ENCODE data around the gene SHB. TPM values are rescaled to one million over a fixed set of nuclear protein-coding genes. Genes with fewer than 3 reads are reported as not detected.

SHB gene
- total and polyA plus RNA-seq, 10 donors, result 1.2 to 20.5 (median 7.1) TPM

- WGBS, 5 donors, result 83 to 89% (median 88%) methylated on average over 12 of the region's 12 CpGs
- no peak for TF ChIP-seq CTCF (IDR thresholded peaks at IDR 0.05 in 8 of 11, conservative IDR thresholded peaks at IDR 0.05 in 3 of 11)
- TF ChIP-seq POLR2AphosphoS5 (IDR thresholded peaks at IDR 0.05), result no peak
- TF ChIP-seq POLR2A (IDR thresholded peaks at IDR 0.05), result no peak
- Histone ChIP-seq H3K9me3 (no peaks in the 10 kb centered on the region), H3K4me1 (peaks cover 0 to 24% (median 10%) of the 10 kb centered on the region in 6 donors), H3K27ac (no peak overlapping the region), H3K36me3 (peaks cover 0 to 7% (median 0%) of the 10 kb centered on the region in 6 donors), H3K4me3 (no peak overlapping the region), H3K27me3 (replicated peaks in 1 of 7) (no peaks in the 10 kb centered on the region)
- intact Hi-C loops (cut with DNase I; ENCODE audit: low total_unique reads), result no loop called here
- no peak for DNase-seq
Observed at GRCh38 chr9:38016375-38017135, 52.5 kb downstream of the SHB start.

GRCh38 chr9:38015906-38016305, 53.1 kb downstream of the SHB start:
- Histone ChIP-seq H3K36me3 (peaks cover 0 to 7% (median 0%) of the 10 kb centered on the region in 6 donors), H3K27ac (no peak overlapping the region), H3K4me3 (no peak overlapping the region), H3K4me1 (peaks cover 0 to 28% (median 9%) of the 10 kb centered on the region in 6 donors), H3K9me3 (no peaks in the 10 kb centered on the region), H3K27me3 (replicated peaks in 1 of 7) (no peaks in the 10 kb centered on the region)
- DNase-seq, result no peak
- intact Hi-C loops (cut with DNase I; ENCODE audit: low total_unique reads), result no loop called here
- 91 to 97% (median 93%) methylated on average over 7 of the region's 7 CpGs for WGBS, 5 donors
- TF ChIP-seq POLR2A (IDR thresholded peaks at IDR 0.05), result no peak
- TF ChIP-seq CTCF (IDR thresholded peaks at IDR 0.05 in 8 of 11, conservative IDR thresholded peaks at IDR 0.05 in 3 of 11), result no peak
- no peak for TF ChIP-seq POLR2AphosphoS5 (IDR thresholded peaks at IDR 0.05)

- Histone ChIP-seq H3K27ac (no peak overlapping the region), H3K36me3 (peaks cover 0 to 7% (median 0%) of the 10 kb centered on the region in 6 donors), H3K4me1 (peaks cover 0 to 22% (median 5%) of the 10 kb centered on the region in 6 donors), H3K27me3 (replicated peaks in 1 of 7) (no peaks in the 10 kb centered on the region), H3K9me3 (no peaks in the 10 kb centered on the region), H3K4me3 (no peak overlapping the region)
- TF ChIP-seq POLR2A (IDR thresholded peaks at IDR 0.05), result no peak
- no peak for TF ChIP-seq CTCF (IDR thresholded peaks at IDR 0.05 in 8 of 11, conservative IDR thresholded peaks at IDR 0.05 in 3 of 11)
- TF ChIP-seq POLR2AphosphoS5 (IDR thresholded peaks at IDR 0.05), result no peak
- intact Hi-C loops (cut with DNase I; ENCODE audit: low total_unique reads), result no loop called here
- WGBS, 5 donors, result 60 to 68% (median 62%) methylated on average over 4 of the region's 4 CpGs
- no peak for DNase-seq
Observed at GRCh38 chr9:38015266-38015665, 53.8 kb downstream of the SHB start.

- no peak for DNase-seq
- intact Hi-C loops (cut with DNase I; ENCODE audit: low total_unique reads), result no loop called here
- Histone ChIP-seq H3K4me3 (no peak overlapping the region), H3K27ac (no peak overlapping the region), H3K9me3 (no peaks in the 10 kb centered on the region), H3K36me3 (peaks cover 0 to 7% (median 0%) of the 10 kb centered on the region in 6 donors), H3K4me1 (peaks cover 9 to 29% (median 14%) of the 10 kb centered on the region in 6 donors), H3K27me3 (replicated peaks in 1 of 7) (no peaks in the 10 kb centered on the region)
- WGBS, 5 donors, result 89 to 93% (median 90%) methylated on average over 9 of the region's 9 CpGs
- TF ChIP-seq POLR2A (IDR thresholded peaks at IDR 0.05) (no peak), POLR2AphosphoS5 (IDR thresholded peaks at IDR 0.05) (no peak), CTCF (IDR thresholded peaks at IDR 0.05 in 8 of 11, conservative IDR thresholded peaks at IDR 0.05 in 3 of 11) (no peak)
Observed at GRCh38 chr9:38012767-38013450, 56.1 kb downstream of the SHB start.
